HG03439 (cell line): Measurements from ENCODE around the gene TUT4.

Experiments
- ATAC-seq: cut with Tn5 transposase; IDR thresholded peaks from one replicate; pipeline ENCODE4 v1.9.1; 2021; ENCODE audit warnings: mild to moderate bottlenecking, moderate library complexity; ENCODE audit not compliant: unreplicated experiment

TUT4 gene

DNA sequence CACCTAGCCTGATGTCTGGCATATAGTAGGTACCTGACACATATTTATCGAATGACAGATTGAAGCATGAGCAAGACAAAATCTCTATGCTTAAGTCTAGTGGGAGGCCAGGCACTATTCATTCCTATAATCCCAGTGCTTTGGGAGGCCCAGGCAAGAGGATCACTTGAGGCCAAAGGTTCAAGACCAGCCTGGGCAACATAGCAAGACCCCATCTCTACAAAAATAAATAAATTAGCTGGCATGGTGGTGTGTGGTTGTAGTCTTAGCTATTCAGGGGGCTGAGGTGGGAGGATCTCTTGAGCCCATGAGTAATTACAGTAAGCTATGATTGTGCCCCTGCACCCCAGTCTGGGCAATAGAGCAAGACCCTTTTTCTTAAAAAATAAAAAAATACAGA is 23.2 kb upstream of the TUT4 start:
- ATAC-seq = no peak

- ATAC-seq = no peak
Observed at GRCh38 chr1:52574594-52574993, 21.7 kb upstream of the TUT4 start.

DNA sequence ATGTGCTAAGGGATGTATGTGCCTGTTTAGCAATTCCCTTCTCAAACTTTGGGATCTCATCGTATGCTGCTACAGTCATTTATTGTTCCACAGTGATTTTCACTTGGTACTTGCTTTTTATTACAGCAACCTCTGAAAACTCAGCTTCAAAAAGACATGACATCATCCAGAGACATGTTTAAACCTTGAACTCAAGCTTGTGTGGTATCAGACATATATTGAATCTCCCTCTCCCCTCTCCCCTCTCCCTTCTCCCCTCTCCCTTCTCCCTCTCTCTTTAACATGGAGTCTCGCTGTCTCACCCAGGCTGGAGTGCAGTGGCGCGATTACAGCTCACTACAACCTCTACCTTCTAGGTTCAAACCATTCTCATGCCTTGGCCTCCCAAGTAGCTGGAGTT is 19.5 kb upstream of the TUT4 start:
- ATAC-seq = no peak

GRCh38 chr1:52571783-52572182 is 18.9 kb upstream of the TUT4 start:
- ATAC-seq = no peak

DNA sequence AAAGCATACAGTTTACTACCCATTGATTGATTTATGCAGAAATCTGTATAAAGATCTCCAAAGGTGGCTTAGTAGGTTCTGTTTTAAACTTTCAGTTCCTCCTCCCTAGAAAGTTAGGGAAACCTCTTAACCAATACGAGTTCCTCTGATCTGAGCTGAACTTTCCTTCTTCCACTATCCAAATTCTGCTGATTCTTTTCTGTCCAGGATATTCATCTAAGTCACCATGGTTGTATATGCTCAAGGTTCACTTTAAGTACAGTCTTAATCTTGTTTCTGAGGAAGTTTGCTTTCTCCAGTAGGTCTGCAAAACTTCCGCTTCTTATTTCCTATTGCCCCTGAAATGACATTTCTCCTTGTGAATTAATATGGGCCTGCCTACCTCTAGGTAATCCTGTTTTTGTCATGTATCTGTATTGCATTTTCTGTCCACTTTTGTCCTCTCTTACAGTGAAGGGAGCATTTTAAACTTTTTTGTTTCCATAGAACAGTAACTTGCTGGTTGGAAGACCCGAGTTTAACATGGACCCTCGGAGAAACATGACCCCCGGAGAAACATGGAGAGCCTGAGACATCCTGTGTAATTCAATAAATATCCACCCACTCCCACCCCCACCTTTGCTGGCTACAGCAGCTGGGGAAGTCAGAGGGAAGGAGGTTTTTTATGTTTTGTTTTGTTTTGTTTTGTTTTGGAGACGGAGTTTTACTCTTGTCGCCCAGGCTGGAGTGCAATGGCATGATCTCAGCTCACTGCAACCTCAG is 16.7 kb upstream of the TUT4 start:
- ATAC-seq = no peak

- ATAC-seq = no peak
Observed at GRCh38 chr1:52567943-52568342, 15.1 kb upstream of the TUT4 start.

- ATAC-seq = no peak
Observed at GRCh38 chr1:52562766-52563165, 9.9 kb upstream of the TUT4 start.

DNA sequence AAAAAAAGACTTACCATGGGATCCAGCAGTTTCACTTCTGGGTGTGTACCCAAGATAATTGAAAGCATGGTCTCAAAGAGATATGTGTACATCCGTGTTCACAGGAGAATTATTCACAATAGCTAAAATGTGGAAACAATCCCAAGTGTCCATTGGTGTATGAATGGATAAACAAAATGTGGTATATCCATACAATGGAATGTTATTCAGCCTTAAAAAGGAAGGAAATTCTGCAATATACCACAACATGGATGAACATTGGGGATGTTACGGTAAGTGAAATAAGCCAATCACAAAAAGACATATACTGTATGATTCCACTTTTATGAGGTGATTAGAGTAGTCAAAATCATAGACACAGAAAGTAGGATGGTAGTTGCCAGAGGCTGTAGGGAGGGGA is 7.0 kb upstream of the TUT4 start:
- ATAC-seq = no peak

- ATAC-seq = no peak
Observed at GRCh38 chr1:52558941-52559340, 6.0 kb upstream of the TUT4 start.

DNA sequence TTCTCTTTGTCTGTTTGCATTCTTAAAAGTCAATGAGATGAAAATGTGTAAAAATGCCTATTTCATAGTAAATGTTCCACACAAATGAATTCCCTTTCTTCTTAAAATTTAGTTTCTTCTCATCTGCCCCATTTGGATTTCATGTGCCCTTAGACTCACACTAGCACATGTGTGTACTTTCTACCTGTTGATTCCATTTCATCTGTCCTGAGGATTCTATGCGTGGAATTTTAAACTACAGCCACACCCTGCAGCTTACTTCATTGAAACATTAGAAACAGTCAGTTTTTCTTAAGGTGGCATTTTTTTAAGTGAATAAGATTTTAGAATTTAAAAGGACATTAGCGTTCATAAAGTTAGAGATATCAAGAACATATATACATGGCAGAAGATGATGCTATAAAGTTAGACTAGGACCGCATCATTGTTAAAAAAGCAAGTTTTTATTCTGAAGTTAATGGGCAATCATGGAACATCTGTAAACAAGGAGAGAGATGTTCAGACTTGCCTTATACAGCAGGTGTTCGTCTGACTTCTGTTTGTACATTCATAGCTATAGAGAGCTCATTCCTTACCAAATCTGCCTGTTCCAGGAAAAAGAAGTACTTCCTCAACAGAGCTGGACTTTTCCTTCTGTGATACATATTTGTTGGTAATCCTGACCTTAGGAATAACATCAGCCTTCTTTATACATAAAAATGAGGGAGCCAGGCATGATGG is 3.9 kb upstream of the TUT4 start:
- no peak for ATAC-seq

DNA sequence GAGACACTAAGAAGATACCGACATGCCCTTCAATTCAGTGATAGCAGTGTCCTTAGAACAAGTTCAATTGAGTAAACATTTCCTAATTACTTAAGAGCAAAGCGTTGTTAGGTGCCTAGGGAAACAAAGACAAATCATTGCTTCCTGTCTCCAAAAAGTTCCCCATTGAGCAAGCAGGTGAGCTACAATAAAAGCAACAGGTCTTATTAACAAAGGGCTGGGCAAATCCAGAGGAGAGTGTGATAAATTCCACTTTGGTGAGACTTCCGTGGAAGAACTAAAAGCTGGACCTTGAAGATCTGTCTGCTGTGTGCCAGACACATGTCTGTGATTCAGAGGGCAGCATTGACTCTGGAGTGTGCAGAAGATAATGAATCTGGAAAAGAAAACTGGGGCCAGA is 1.9 kb upstream of the TUT4 start:
- no peak for ATAC-seq

DNA sequence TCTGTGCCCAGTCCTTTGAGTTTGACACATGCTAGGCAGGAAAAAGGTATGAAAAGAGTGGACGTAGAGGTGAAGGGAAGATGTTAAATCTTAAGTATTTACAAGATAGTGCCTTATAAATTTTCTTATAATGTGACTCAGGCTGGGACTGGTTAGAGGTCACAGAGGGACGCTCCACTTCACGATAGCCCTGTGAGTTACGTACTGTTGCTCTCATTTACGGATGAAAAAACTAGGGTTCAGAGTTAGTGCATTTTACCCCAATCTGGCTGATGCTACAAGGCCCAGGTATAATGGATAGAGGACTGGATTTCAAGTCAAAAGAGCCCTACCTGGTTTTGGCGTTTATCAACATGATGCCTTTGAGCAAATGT is 1.4 kb upstream of the TUT4 start:
- ATAC-seq = no peak

DNA sequence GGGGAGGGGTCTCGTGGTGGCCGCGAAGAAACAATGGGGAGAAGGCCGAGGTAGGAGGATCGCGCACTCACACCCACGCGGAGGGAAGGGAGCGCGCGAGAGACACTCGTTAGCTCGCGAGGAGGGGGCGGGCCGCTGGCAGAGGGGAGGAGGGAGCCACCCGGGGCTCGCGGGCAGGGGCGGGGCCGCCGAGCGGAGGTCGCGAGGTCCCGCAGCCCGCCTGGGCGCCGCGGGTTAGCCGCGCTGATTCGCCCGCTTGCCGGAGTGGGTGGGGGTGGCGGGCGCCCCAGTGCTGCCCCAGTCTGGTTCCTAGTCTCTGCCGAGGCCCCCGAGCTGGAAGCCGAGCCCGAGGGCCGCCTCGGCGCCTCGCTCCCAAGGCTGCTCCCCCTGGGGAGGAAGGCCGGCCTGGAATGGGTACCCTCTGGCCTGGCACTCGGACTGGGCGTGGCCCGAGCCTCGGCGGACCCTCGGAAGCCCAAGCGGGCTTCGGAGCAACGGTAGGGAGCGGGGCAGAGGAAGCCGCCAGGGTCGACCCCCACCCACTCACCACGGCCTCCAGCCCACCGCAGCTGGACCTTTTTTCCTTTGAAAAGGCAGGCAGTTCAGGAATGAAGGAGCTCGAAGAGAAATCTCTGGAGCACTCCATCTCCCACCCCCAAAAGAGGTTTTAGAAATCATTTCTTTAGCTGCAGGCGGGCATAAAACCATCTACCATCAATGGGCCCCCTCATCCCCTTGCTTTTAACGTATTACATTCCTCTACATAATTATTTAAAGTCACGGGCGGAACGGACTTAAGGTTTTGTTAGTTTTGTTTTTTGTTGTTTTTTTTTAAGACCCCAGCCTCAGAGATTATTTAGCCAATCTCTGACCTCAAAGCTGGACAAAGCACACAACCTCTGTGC is 722 bp upstream of the TUT4 start:
- peak; percentile 57 for ATAC-seq

GRCh38 chr1:52552236-52552504 is 722 bp downstream of the TUT4 start:
- peak; percentile 33 for ATAC-seq

- no peak for ATAC-seq
Observed at GRCh38 chr1:52551507-52552235, 1.2 kb downstream of the TUT4 start.

DNA sequence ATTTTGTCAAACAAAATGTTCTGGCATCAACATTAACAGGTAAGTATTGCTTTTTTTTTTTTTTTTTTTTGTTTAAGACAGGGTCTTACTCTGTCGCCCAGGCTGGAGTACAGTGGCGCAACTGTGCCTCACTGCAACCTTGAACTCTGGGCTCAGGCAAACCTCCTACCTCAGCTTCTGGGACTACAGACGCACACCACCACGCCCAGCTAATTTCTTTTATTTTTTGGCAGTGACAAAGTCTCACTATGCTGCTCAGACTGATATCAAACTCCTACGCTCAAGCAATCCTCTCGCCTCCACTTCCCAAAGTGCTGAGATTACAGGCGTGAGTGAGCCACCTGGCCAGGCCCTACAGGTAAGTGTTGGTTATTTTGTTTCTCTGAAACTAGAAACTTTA is 2.4 kb downstream of the TUT4 start:
- no peak for ATAC-seq

GRCh38 chr1:52549267-52549666 is 3.6 kb downstream of the TUT4 start:
- ATAC-seq = no peak

DNA sequence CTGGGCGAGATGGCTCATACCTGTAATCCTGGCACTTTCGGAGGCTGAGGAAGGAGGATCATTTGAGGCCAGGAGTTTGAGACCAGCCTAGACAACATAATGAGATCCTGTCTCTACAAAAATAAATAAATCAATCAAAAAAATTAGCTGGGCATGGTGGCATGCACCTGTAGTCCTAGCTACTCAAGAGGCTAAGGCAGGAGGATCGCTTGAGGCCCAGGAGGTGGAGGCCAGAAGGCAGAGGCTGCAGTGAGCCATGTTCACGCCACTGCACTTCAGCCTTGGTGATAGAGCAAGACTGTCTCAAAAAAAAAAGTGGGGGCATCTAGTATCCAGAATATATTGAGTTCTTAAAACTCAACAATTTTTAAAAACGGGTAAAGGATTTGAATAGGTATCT is 6.0 kb downstream of the TUT4 start:
- no peak for ATAC-seq

DNA sequence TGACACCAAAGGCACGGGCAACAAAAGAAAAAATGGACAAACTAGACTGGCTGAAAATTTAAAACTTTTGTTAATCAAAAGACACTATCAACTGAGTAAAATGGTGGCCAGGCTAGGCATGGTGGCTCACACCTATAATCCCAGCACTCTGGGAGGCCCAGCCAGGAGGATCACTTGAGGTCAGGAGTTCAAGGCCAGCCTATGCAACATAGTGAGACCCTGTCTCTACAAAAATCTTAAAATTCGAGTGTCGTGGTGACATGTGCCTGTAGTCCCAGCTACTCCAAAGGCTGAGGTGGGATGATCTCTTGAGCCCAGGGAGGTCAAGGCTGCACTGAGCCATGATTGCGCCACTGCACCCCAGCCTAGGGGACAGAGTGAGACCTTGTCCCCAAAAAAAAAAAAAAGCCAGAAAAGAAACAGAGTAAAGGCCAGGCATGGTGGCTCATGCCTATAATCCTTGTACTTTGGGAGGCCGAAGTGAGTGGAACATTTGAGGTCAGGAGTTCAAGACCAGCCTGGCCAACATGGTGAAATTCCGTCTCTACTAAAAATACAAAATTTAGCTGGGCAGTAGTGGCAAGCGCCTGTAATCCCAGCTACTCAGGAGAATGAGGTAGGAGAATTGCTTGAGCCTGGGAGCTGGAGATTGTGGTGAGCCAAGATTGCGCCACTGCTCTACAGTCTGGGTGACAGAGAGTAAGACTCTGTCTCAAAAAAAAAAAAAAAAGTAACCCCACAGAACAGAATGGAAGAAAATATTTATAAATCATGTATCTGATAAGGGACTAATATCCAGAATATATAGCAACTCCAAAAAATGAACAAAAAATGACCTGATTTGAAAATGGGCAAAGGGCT is 8.0 kb downstream of the TUT4 start:
- no peak for ATAC-seq

- no peak for ATAC-seq
Observed at GRCh38 chr1:52542085-52542688, 10.7 kb downstream of the TUT4 start.
